Measurements from ENCODE around the gene ZCCHC14.
"Not testable (repeated sequence)": the region's sequence is repeated elsewhere in the genome, so short reads cannot be mapped to it uniquely, and the experiment has no call there.

DNA sequence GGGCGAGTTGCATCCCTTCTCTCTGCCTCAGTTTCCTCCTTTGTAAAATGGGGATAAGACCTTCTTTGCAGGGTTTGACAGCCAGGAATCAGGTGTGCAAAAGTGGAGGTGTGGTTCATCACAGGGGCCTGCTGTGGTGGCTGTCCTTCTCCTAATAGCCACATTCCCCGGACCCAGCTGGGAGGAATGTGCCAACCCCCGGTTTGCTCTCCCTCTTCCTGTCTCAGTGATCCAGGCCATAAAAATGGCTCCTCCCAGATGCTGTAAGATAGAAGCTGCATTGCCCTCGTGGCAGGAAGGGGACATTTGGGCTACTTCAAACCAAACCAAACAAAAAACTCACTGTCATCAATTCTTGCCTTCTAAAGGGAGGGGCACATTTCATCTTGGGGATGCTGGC, 26.3 kb upstream of the ZCCHC14 start:
- TF ChIP-seq, protein P1, sequence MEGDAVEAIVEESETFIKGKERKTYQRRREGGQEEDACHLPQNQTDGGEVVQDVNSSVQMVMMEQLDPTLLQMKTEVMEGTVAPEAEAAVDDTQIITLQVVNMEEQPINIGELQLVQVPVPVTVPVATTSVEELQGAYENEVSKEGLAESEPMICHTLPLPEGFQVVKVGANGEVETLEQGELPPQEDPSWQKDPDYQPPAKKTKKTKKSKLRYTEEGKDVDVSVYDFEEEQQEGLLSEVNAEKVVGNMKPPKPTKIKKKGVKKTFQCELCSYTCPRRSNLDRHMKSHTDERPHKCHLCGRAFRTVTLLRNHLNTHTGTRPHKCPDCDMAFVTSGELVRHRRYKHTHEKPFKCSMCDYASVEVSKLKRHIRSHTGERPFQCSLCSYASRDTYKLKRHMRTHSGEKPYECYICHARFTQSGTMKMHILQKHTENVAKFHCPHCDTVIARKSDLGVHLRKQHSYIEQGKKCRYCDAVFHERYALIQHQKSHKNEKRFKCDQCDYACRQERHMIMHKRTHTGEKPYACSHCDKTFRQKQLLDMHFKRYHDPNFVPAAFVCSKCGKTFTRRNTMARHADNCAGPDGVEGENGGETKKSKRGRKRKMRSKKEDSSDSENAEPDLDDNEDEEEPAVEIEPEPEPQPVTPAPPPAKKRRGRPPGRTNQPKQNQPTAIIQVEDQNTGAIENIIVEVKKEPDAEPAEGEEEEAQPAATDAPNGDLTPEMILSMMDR (IDR thresholded peaks at IDR 0.05; ENCODE audit: insufficient read depth, low read depth, low read length): not testable (repeated sequence)
- TF ChIP-seq EZH2 (IDR thresholded peaks at IDR 0.05; ENCODE audit: insufficient read depth, low read length): not testable (repeated sequence)
